HepG2 (cell line): ENCODE data around the gene FAM168A. TPM values are rescaled to one million over a fixed set of nuclear protein-coding genes. Genes with fewer than 3 reads are reported as not detected.
A peak's percentile ranks its signal among the peaks of the same experiment; 100 is the strongest.

Experiments
- ATAC-seq: fragments of 200-7000 bp; cut with Tn5 transposase; 3 replicates; pipeline ENCODE4 v1.9.1; 2020; ENCODE audit warnings: mild to moderate bottlenecking, moderate library complexity
- BruUV-seq: library from RNA; stranded (reverse); fragments of 400-500 nt; replicated peaks from 2 replicates; lab custom pipeline; 2021; lab: Mats Ljungman, UMichigan
- CTCF ChIA-PET: fragments of 300-600 bp; formaldehyde crosslinking; extraction: SDS; loops from one replicate; lab custom pipeline; 2021; ENCODE audit warnings: low total read pairs, inconsistent platforms, low intra/inter-chr PET ratio; lab: Yijun Ruan, JAX
- POLR2A ChIA-PET: fragments of 350-600 bp; sonication (Branson Sonifier 250); formaldehyde crosslinking; loops from one replicate; lab custom pipeline; 2020; ENCODE audit warnings: antibody characterized with exemption, inconsistent platforms; lab: Yijun Ruan, JAX
- DNase-seq: peaks from one replicate; pipeline ENCODE4 v3.0.0-alpha.2; 2015; ENCODE audit warnings: low spot score
- FAIRE-seq: peaks from 3 replicates; lab custom pipeline; 2011; peaks lifted over from hg19 to GRCh38; lab: Jason Lieb, UNC
- H2AFZ ChIP-seq: one replicate; pipeline ENCODE4 v1.6.1; 2011; ENCODE audit warnings: low read length, inconsistent platforms
- H3K27ac ChIP-seq: fragments of 300-600 bp; 3 replicates; pipeline ENCODE4 v1.8.0; 2011; ENCODE audit warnings: mixed run types, mild to moderate bottlenecking, mixed read lengths, low read length, inconsistent platforms; ENCODE audit not compliant: insufficient read depth; ENCODE audit errors: extremely low read length
- H3K27me3 ChIP-seq, 2 experiments: fragments of 200-600 bp in 1 of 2; 2 replicates in 1 of 2; 3 replicates in 1 of 2; pipeline versions ENCODE4 v1.6.0 to v1.8.0; 2011; ENCODE audit warnings: low read length in 2 of 2, mild to moderate bottlenecking in 2 of 2, moderate library complexity in 2 of 2, inconsistent platforms in 1 of 2; ENCODE audit not compliant: insufficient read depth in 2 of 2, control insufficient read depth in 1 of 2
- H3K36me3 ChIP-seq, 2 experiments: fragments of 200-600 bp in 1 of 2; replicated peaks in 1 of 2; 2 replicates in 1 of 2; 3 replicates in 1 of 2; pipeline versions ENCODE4 v1.5.1 to v1.8.0; 2011; ENCODE audit warnings: low read length in 2 of 2, inconsistent platforms in 1 of 2; ENCODE audit not compliant: insufficient read depth in 2 of 2, control insufficient read depth in 1 of 2
- H3K4me1 ChIP-seq: 2 replicates; pipeline ENCODE4 v1.5.1; 2012; ENCODE audit warnings: low read length, inconsistent platforms; ENCODE audit not compliant: insufficient read depth
- H3K4me2 ChIP-seq: 2 replicates; pipeline ENCODE4 v1.6.0; 2011; ENCODE audit warnings: low read depth, low read length, inconsistent platforms
- H3K4me3 ChIP-seq, 3 experiments: fragments of 200-600 bp in 1 of 3; sonication (generic), shearing (Covaris generic) in 1 of 3; replicated peaks in 1 of 3; 2 replicates each; pipeline ENCODE4 v1.5.1; 2011 to 2016; ENCODE audit warnings: low read length in 3 of 3, inconsistent platforms in 2 of 3, low read depth in 2 of 3, mild to moderate bottlenecking in 2 of 3, control low read depth in 1 of 3, mixed read lengths in 1 of 3; ENCODE audit not compliant: insufficient read depth in 1 of 3
- H3K79me2 ChIP-seq: one replicate; pipeline ENCODE4 v1.6.1; 2011; ENCODE audit warnings: low read length, inconsistent platforms; ENCODE audit not compliant: insufficient read depth
- H3K9ac ChIP-seq: 2 replicates; pipeline ENCODE4 v1.6.0; 2011; ENCODE audit warnings: mild to moderate bottlenecking, low read depth, low read length, inconsistent platforms; ENCODE audit not compliant: insufficient read depth
- H3K9me3 ChIP-seq: 2 replicates; pipeline ENCODE4 v1.5.1; 2012; ENCODE audit warnings: mild to moderate bottlenecking, low read length
- H4K20me1 ChIP-seq: 2 replicates; pipeline ENCODE4 v1.6.0; 2011; ENCODE audit warnings: inconsistent platforms, mild to moderate bottlenecking, low read length, moderate library complexity; ENCODE audit not compliant: insufficient read depth
- CCAR2 ChIP-seq: fragments of 200-400 bp; formaldehyde crosslinking; optimal IDR thresholded peaks from 2 replicates; pipeline ENCODE3; 2018; ENCODE audit warnings: low read depth, mild to moderate bottlenecking, low read length, moderate library complexity
- FOXA1 ChIP-seq, 2 experiments: fragments of 450-650 bp in 1 of 2; sonication (generic) in 1 of 2; formaldehyde crosslinking in 1 of 2; IDR thresholded peaks; 2 replicates each; pipeline versions ENCODE4 v1.4.0 to v1.6.1; 2016 to 2020; ENCODE audit warnings: missing genetic modification reagents in 1 of 2
- KAT8 ChIP-seq: IDR thresholded peaks from 2 replicates; pipeline ENCODE4 v1.6.1; 2016; ENCODE audit warnings: missing genetic modification reagents, missing compliant biosample characterization
- RNF2 ChIP-seq: fragments of 450-650 bp; conservative IDR thresholded peaks from 2 replicates; pipeline ENCODE4 v1.6.1; 2016; ENCODE audit warnings: low read depth
- SRSF4 ChIP-seq: fragments of 200-400 bp; formaldehyde crosslinking; IDR thresholded peaks from one replicate; pipeline ENCODE4 v1.6.1; 2018; ENCODE audit warnings: mild to moderate bottlenecking, low read depth, low read length, moderate library complexity; ENCODE audit not compliant: poor library complexity, severe bottlenecking
- TCF7 ChIP-seq: sonication (generic); IDR thresholded peaks from 2 replicates; pipeline ENCODE4 v1.6.1; 2016; ENCODE audit warnings: antibody characterized with exemption, low read depth
- XBP1 ChIP-seq: sonication (generic); formaldehyde crosslinking; IDR thresholded peaks from 2 replicates; pipeline ENCODE4 v1.5.0; 2020; ENCODE audit warnings: missing genetic modification reagents
- ZNF34 ChIP-seq: sonication (generic); formaldehyde crosslinking; IDR thresholded peaks from 2 replicates; pipeline ENCODE4 v1.4.0; 2020; ENCODE audit warnings: mild to moderate bottlenecking, missing genetic modification reagents, borderline replicate concordance
- ZNF607 ChIP-seq: sonication (generic); formaldehyde crosslinking; IDR thresholded peaks from 2 replicates; pipeline ENCODE4 v1.5.1; 2020; ENCODE audit warnings: missing genetic modification reagents, mild to moderate bottlenecking, borderline replicate concordance
- ZNF850 ChIP-seq: sonication (generic); formaldehyde crosslinking; conservative IDR thresholded peaks from 2 replicates; pipeline ENCODE4 v1.9.0; 2021; ENCODE audit warnings: mild to moderate bottlenecking, missing genetic modification reagents
- WGBS: methylation state at CpG from one replicate; pipeline ENCODE4 v1.1.6; 2017; ENCODE audit warnings: low lambda C conversion rate; 5-methylcytosine and 5-hydroxymethylcytosine counted together
- in situ Hi-C: cut with HindIII; loops from 2 replicates; pipeline ENCODE4 v1.10.0; 2017; ENCODE audit warnings: low pct_unique_long_range_greater_than_20kb; ENCODE audit not compliant: extremely low pct_ligation_motif_present
- intact Hi-C: fragments of 100-400 bp; cut with micrococcal nuclease; formaldehyde crosslinking; loops from one replicate; pipeline ENCODE4 v1.10.0; 2022; ENCODE audit not compliant: unreplicated experiment
- polyA plus RNA-seq, 8 experiments: library from polyadenylated mRNA; depleted of rRNA in 3 of 8; stranded (reverse) in 7 of 8; unstranded in 1 of 8; fragments of >200 nt; fragmentation: Illumina TruSeq in 4 of 8; extraction: Trizol in 4 of 8; gene quantifications; 2 replicates each; pipeline versions ENCODE4 v1.2.1 to v1.2.3, GENCODE V29; 2011 to 2016; ENCODE audit warnings: low read depth in 4 of 8, missing spikeins in 1 of 8, mixed read lengths in 1 of 8; ENCODE audit not compliant: insufficient read depth in 1 of 8
- total RNA-seq, 5 experiments: library from RNA; depleted of rRNA; stranded (reverse); fragments of >200 nt; fragmentation: Illumina TruSeq; extraction: Trizol; gene quantifications; 2 replicates each; pipeline ENCODE4 v1.2.3, GENCODE V29; 2016; ENCODE audit warnings: low read depth in 1 of 5
- TF ChIP-seq, protein P1 (sequence below), 2 experiments: IDR thresholded peaks; 2 replicates each; pipeline ENCODE4 v1.6.1; 2011 to 2012; ENCODE audit warnings: low read length in 2 of 2, borderline replicate concordance in 1 of 2, low read depth in 1 of 2, mild to moderate bottlenecking in 1 of 2, moderate library complexity in 1 of 2
- TF ChIP-seq, protein P2 (sequence below): sonication (generic); formaldehyde crosslinking; IDR thresholded peaks from 2 replicates; pipeline ENCODE4 v1.5.1; 2020; ENCODE audit warnings: missing genetic modification reagents, mild to moderate bottlenecking, borderline replicate concordance
- TF ChIP-seq, protein P3 (sequence below): IDR thresholded peaks from 2 replicates; pipeline ENCODE4 v1.6.1; 2016
- TF ChIP-seq, protein P4 (sequence below): sonication (generic); formaldehyde crosslinking; IDR thresholded peaks from 2 replicates; pipeline ENCODE4 v1.8.0; 2022; ENCODE audit warnings: missing genetic modification reagents, mild to moderate bottlenecking, inconsistent platforms, borderline replicate concordance
- TF ChIP-seq, protein P5 (sequence below): sonication (generic); formaldehyde crosslinking; IDR thresholded peaks from 2 replicates; pipeline ENCODE4 v1.8.1; 2022; ENCODE audit warnings: mild to moderate bottlenecking, missing genetic modification reagents

FAM168A gene
- total and polyA plus RNA-seq, 2 of the 13 experiments (the other 11 are each of a cell fraction or from before 2014, with no cell fraction given) = 13.9 to 15.8 TPM

DNA sequence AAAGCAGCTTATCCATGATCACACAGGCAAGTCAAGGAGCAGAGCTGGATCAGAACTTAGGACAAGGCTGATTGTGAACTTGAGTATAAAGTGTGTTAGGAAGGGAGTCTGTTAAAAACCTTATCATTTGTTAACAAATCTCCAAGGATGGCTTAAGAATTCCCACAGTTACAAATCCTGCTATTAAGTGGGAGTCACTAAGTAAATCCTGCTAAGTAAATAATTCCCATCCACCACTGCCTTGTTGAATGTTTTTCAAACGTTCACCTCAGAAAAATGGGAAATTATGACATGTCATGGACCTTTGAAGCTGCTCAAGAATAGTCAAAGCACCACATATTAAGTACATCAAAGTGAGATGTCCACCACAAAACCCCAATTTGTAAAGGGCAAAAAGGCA is 88.7 kb downstream of the FAM168A start:
- Histone ChIP-seq H3K4me2 (no peak overlapping the region), H3K9me3 (no peaks in the 10 kb centered on the region), H4K20me1 (no peaks in the 10 kb centered on the region; the same call in 1 of the 2 replicates), H3K79me2 (peaks cover 2% of the 10 kb centered on the region), H2AFZ (no peak overlapping the region), H3K36me3 (no peaks in the 10 kb centered on the region), H3K27ac (no peak overlapping the region), H3K4me1 (peaks cover 12% of the 10 kb centered on the region), H3K9ac (no peak overlapping the region), H3K4me3 (no peak overlapping the region), H3K27me3 (no peaks in the 10 kb centered on the region)
- in situ Hi-C loops (no loop called here), intact Hi-C loops (no loop called here)
- CTCF ChIA-PET = no interaction called here
- POLR2A ChIA-PET = no interaction called here
- no peak for FAIRE-seq
- WGBS = 0% methylated on average over 1 of the region's 1 CpG
- no TSS peak for BruUV-seq
- no peak for TF ChIP-seq CCAR2
- no peak for TF ChIP-seq ZNF607 (CRISPR knock-in tag)
- TF ChIP-seq, protein P1, sequence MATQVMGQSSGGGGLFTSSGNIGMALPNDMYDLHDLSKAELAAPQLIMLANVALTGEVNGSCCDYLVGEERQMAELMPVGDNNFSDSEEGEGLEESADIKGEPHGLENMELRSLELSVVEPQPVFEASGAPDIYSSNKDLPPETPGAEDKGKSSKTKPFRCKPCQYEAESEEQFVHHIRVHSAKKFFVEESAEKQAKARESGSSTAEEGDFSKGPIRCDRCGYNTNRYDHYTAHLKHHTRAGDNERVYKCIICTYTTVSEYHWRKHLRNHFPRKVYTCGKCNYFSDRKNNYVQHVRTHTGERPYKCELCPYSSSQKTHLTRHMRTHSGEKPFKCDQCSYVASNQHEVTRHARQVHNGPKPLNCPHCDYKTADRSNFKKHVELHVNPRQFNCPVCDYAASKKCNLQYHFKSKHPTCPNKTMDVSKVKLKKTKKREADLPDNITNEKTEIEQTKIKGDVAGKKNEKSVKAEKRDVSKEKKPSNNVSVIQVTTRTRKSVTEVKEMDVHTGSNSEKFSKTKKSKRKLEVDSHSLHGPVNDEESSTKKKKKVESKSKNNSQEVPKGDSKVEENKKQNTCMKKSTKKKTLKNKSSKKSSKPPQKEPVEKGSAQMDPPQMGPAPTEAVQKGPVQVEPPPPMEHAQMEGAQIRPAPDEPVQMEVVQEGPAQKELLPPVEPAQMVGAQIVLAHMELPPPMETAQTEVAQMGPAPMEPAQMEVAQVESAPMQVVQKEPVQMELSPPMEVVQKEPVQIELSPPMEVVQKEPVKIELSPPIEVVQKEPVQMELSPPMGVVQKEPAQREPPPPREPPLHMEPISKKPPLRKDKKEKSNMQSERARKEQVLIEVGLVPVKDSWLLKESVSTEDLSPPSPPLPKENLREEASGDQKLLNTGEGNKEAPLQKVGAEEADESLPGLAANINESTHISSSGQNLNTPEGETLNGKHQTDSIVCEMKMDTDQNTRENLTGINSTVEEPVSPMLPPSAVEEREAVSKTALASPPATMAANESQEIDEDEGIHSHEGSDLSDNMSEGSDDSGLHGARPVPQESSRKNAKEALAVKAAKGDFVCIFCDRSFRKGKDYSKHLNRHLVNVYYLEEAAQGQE (IDR thresholded peaks at IDR 0.05; ENCODE audit: borderline replicate concordance in 1 of 2, low read depth in 1 of 2, low read length in 2 of 2) = no peak
- TF ChIP-seq, protein P2, sequence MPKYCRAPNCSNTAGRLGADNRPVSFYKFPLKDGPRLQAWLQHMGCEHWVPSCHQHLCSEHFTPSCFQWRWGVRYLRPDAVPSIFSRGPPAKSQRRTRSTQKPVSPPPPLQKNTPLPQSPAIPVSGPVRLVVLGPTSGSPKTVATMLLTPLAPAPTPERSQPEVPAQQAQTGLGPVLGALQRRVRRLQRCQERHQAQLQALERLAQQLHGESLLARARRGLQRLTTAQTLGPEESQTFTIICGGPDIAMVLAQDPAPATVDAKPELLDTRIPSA (CRISPR knock-in tag) = no peak
- TF ChIP-seq, protein P3, sequence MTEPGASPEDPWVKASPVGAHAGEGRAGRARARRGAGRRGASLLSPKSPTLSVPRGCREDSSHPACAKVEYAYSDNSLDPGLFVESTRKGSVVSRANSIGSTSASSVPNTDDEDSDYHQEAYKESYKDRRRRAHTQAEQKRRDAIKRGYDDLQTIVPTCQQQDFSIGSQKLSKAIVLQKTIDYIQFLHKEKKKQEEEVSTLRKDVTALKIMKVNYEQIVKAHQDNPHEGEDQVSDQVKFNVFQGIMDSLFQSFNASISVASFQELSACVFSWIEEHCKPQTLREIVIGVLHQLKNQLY (CRISPR knock-in tag) = no peak
- no peak for TF ChIP-seq FOXA1 (IDR thresholded peaks at IDR 0.05)
- TF ChIP-seq FOXA1 (CRISPR knock-in tag; IDR thresholded peaks at IDR 0.05) = 0 out of 2 replicates have a peak, but pooled peaks have one; percentile 5
- TF ChIP-seq SRSF4 = no peak
- TF ChIP-seq, protein P4, sequence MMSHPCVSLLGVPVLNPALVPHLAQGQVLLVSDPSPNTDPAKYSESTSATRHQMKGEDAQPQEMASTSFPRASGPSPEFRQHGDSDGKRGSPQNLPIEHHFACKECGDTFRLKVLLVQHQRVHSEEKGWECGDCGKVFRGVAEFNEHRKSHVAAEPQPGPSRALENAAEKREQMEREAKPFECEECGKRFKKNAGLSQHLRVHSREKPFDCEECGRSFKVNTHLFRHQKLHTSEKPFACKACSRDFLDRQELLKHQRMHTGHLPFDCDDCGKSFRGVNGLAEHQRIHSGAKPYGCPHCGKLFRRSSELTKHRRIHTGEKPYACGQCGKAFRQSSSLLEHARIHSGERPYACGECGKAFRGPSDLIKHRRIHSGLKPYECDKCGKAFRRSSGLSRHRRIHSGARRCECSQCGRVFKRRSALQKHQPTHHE (CRISPR knock-in tag) = no peak
- TF ChIP-seq ZNF34 (CRISPR knock-in tag) = no peak
- no peak for TF ChIP-seq RNF2
- TF ChIP-seq ZNF850 (CRISPR knock-in tag) = no peak
- no peak for TF ChIP-seq XBP1 (CRISPR knock-in tag)
- peak; percentile 34; the same call in 1 of the 2 replicates for TF ChIP-seq TCF7
- TF ChIP-seq, protein P5, sequence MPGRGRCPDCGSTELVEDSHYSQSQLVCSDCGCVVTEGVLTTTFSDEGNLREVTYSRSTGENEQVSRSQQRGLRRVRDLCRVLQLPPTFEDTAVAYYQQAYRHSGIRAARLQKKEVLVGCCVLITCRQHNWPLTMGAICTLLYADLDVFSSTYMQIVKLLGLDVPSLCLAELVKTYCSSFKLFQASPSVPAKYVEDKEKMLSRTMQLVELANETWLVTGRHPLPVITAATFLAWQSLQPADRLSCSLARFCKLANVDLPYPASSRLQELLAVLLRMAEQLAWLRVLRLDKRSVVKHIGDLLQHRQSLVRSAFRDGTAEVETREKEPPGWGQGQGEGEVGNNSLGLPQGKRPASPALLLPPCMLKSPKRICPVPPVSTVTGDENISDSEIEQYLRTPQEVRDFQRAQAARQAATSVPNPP = no peak
- TF ChIP-seq KAT8 (CRISPR knock-in tag) = no peak
- peak; percentile 44 for DNase-seq
- ATAC-seq = no peak
